NCI-H748 (cell line): Measurements from ENCODE around the gene DNAJC16.

Experiments used
- DNase-seq: peaks from one replicate; lab custom pipeline; 2025; ENCODE audit not compliant: unreplicated experiment; lab: John Stamatoyannopoulos, UW

Gene DNAJC16

DNA sequence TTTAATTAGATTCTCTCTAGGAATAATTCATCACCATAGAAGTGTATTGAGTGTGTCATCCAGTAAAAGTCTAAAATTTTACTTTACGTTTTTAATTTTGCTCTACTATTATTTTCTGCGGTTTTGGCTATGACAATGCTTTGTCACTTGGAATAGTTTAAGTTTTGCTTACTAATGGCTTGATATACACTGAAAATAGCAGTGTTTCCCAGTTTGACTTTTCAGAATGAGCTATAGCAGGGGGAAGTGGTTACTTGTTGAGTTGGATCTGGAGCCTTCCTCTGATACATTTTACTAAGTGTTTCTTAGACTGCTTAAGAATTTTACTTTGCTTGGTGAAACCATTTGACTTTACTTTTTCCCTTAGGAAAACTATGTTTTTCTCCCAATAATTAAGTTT lies 5.0 kb downstream of the DNAJC16 start:
- DNase-seq, result no peak

DNA sequence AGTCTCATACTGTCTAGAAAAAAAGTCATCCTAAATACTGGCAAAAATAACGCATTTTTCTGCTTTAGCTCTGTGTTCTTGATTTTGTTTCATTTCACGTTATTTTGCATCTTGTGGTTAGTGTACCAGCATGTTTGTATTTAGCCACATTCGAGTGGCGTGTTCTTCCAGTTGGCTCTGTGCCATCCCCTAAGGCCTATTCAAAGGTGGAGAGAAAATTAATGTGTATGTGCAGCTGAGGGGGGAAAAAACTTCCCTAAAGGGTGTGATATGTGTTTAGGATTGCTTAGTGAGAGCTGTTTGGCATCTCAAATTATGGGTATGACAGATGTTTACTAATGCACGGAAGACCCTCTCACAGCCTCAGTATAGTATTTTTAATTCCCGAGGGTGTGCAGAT lies 12.1 kb downstream of the DNAJC16 start:
- DNase-seq, result no peak

DNA sequence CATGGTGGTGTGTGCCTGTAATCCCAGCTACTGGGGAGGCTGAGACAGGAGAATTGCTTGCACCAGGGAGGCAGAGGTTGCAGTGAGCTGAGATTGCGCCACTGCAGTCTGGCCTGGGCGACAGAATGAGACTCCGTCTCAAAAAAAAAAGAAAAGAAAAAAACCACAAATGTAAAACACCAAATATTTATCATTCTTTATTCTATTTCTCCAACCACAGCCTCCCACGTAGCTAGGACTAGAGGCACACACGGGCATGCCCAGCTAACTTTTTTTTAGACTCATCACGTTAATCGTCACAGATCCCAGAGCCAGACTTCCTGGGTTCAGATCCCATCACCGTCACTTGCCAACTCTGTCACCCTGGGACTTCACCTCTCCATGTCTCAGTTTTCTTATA lies 13.5 kb downstream of the DNAJC16 start:
- no peak for DNase-seq

DNA sequence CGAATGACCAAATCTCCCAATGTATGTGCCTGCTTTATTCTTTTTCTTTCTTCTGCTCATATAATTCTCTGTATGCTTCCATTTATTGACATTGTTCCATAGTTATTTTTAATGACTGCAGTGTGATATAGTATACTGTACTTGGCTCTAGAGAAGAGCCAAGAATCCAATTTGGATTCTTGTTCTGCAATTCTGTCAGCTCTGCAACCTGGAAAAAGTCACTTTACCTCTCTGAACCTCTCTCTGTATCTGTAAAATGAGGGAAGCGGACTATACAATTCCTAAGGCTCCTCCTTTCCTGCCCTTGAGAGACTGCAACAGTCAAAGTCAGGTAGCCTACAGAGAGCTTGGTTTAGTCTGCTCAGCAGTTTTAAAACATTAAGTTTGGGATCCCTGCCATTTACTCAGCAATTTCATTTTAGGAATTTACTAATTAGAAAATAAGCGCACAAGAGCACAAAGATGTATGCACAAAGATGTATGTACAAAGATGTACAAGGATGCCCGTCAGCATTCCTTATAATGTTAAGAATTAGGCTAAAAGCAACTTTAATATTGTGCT lies 14.7 kb downstream of the DNAJC16 start:
- no peak for DNase-seq

DNA sequence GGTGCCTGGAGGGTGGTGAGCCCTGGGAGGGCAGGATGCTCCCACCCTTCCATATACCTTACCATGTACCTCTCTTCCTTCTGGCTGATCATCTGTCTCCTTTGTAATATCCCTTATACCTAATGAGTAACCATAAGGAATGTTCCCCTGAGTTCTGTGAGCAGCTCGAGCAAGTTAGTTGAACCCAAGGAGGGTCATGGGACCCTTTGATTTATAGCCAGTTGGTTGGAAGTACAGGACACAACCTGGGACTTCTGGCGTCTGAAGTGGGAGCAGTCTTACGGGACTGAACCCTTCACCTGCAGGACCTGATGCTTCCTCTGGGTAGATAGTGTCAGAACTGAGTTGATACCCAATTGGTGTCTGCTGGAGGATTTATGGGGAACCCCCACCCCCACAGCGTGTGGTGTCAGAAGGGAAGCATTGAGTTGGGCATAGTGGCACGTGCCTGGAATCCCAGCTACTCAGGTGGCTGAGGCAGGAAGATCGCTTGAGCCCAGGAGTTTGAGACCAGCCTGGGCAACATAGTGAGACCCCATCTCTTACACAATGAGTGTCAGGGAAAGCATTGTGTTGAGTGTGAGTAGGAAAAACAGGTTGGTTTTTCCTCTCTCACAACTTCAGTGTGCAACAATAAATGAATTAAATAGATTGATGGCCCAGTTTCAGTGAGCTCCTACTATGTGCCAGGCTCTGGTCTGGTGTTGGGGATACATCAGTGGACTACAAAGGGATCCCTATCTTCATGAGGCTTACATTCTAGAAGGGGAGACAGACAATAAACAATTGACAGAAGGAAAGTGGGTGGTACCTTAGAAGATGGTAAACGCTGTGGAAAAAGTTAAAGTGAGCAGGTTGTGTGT lies 16.0 kb downstream of the DNAJC16 start:
- no peak for DNase-seq

DNA sequence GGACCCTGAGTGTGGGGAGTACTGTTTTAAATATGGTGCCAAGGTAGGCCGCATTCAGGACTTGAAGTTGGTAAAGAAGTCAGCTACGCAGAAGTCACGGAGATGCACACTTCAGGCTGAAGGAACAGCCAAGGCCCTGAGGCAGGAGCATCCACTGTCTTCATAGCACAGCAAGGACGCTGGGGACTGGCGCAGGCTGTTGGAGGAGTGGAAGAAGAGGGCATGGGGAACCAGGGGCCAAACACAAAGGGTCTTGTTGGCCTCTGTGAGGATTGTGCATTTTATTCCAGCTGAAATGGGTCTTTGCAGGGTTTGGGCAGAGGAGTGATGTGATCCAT lies 16.6 kb downstream of the DNAJC16 start:
- DNase-seq, result no peak

DNA sequence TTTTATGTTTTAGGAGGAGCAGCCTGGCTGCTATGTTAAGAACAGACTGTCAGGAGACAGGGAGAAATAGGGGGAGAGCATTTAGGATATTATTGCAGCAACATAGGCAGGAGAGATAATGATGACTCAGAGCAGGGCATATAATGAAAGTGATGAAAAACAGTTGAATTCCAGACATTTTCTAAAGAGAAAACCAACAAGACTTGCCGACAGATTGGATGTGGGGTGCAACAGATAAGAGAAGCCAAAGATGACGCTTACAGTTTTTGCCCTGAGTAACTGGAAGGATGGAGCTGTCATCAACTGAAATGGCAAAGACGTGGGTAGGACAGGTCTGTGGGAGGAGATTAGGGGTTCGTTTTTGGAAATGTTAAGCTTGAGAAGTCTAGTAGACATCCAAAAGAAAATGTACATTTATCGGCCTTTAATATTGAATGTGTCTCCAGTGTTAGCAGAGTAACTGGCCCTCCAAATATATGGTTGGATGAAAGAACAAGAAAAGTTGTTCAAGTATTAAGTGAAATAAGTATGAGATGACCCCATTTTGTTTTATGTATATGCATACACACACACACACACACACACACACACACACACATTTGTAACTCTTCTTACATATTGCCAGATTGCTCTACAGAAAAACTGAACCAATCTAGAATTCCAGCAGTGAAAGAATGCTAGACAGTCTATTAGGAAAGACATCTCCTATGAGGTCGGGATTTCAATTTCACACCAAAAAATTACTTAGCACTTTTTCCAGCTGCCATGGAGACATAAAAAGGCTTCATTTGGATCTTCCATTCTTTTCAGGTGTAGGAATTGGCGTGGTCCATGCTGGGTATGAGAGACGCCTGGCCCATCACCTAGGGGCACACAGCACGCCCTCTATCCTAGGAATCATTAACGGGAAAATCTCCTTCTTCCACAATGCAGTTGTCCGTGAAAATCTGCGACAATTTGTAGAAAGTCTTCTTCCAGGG lies 17.2 kb downstream of the DNAJC16 start:
- no peak for DNase-seq

DNA sequence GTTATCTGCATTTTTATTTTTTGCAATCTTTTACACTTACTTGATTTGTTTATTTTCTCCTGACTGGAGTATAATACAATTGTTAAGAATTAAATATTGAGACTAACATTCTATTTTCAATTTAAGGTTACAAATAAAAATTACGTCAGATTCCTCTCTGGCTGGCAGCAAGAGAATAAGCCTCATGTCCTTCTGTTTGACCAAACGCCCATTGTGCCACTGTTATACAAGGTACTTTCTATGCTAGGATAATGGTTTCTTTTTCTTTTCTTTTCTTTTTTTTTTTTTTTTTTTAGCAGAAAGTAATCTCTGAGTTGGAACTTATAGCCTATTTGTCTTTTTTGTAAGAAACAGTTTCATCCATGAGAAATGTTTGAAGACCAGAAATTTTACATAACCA lies 20.0 kb downstream of the DNAJC16 start:
- no peak for DNase-seq

DNA sequence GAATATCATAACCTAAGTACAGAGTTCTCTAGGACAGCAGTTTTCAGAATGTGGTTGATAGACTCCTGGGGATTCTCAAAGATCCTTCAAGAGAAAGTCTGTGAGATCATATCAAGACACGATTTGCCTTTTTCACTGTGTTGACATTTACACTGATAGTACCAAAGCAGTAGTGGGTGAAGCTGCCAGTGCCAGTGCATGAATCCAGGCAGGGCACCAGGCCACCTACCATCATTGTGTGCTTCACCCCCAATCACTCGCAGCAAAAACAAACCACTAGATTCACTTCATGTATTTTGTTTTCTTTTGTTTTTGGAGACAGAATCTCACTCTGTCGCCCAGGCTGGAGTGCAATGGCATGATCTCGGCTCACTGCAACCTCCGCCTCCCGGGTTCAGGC lies 23.9 kb downstream of the DNAJC16 start:
- DNase-seq, result no peak

DNA sequence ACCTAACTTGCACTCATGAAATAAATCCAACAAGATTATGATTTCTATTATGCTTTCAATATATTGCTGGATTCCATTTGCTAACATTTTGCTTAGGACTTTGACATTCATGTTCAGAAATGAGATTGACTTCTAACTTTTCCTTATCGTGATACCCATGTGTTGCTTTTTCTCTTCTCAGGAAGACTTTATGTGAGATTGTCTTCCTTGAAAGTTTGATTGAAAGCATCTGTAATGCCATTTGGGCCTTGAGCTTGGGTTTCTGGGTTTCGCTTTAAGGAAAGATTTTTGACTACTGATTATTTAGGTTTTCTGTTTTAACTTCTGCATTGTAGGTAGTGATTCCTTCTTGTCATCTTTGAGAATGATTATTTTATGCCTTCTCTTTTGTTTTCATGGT lies 30.4 kb downstream of the DNAJC16 start:
- no peak for DNase-seq

DNA sequence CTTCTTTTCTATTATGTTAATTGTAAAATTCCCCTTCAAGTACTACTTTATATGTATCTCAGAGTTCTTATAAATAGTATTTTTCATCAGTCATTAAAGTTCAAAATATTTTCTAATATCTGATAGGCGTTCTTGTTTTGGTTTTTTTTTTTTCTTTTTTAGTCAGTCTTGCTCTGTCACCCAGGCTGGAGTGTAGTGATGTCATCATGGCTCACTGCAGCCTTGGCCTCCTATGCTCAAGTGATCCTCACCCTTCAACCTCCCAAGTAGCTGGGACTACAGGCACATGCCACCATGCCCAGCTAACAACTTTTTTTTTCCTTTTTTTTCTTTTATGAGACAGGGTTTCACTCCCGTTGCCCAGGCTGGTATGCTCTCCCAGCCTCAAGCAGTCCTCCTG lies 30.9 kb downstream of the DNAJC16 start:
- no peak for DNase-seq

DNA sequence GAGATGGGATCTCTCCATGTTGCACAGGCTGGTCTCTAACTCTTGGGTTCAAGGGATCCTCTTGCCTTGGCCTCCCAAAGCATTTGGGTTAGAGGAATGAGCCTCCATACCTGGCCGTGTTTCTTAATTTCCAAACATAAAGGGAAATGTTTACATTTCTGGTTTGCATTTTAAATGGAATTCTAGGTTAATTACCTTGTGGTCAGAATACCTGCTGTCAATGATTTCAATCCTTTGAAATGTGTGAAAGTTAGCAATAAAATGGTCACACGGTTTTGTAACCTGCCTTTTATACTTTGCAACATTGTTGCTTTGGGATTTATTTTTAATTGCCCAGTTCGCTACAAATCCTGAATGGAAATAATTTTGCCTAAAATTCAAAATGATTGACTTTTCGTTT lies 31.9 kb downstream of the DNAJC16 start:
- no peak for DNase-seq

DNA sequence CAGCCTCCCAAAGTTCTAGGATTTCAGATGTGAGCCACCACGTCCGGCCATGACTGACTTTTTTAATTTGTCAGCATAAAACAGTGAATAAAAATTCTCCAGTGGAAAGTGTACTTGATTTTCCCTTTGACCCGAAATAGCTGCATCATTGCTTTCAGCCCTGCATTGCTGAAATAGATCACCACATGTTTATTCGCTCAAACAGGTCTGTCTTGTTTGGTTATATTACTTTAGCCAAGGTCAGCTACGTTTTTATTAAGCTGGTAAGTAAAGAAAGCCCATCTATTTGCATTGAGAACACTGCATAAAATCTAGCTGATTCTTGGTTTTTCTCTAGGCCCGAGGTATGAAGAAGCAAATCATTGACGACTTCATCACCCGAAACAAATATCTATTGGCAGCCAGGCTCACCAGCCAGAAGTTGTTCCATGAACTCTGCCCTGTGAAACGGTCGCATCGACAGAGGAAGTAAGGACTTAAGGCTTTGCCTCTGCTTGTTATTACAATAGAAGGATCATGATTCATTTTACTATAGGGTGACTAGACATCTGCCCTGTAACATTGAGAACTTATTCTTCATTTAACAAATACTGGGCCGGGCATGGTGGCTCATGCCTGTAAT lies 32.7 kb downstream of the DNAJC16 start:
- DNase-seq, result no peak

DNA sequence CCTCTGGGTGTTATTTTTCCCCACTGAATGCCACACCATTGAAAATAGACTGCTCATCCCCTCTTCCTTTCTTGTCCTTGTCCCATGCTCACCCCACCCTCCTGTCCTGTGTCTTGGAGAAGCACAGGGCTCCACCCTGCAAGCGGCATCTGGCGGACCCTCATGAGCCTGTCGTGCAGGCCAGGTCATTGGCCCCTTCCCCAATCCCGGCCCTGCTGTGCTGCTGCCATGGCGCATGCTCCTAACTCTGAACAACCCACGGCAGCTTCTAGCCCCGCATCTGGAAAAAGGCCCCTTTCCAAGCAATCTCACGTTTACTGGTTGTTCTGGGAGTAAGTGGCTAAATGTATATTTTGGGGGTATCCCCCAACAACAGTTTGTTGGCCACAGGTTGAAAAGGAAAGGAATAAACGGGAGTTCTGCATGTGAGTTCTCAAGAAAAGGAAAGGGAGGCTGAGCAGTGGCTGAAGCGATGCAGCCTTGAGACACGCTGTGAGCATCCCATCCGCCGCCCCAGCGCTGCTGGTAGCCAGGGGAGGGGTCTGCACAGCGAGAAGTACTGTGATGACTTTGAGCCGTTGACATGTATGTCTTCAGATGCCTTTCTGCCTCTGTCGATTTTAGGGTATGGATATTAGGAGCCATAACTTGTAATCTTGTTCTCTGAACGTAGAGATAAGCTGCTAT lies 41.9 kb downstream of the DNAJC16 start:
- no peak for DNase-seq

DNA sequence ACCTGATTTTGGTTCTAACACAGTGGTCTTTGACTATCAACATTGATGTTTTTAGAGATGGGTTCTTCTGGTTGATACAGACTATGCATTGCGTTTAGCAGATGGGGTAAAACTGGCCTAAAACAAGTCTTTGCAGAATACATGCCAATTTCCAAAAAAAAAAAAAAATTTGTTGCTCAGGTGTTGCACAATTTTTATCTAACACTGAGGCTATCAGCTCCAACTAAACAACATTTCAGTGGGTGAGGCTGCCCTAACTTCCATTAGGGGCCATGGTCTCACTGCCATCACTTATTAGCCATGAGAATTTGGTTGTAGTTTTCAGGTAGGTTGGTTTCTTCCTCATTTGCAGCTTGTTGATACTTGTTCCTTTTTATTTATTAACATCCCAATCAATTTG lies 44.2 kb downstream of the DNAJC16 start:
- no peak for DNase-seq

DNA sequence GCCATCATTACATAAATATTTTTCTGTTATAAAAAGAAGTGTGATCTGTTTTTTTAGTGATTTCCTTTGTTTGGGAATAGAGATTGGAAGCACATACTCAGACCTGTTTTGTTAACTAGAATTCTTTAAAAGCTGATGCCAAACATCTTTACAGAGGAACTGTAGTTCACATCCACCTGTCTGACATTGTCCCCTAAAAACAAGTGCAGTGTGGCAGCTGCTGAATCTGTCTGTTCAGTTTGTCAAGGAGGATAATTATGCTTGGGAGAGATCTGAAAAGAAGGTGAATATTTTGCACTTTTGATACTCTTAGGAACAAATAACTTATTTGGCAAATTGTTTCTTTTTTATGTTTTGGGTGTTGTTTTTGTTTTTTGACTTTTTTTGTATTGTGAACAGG lies 44.6 kb downstream of the DNAJC16 start:
- no peak for DNase-seq

DNA sequence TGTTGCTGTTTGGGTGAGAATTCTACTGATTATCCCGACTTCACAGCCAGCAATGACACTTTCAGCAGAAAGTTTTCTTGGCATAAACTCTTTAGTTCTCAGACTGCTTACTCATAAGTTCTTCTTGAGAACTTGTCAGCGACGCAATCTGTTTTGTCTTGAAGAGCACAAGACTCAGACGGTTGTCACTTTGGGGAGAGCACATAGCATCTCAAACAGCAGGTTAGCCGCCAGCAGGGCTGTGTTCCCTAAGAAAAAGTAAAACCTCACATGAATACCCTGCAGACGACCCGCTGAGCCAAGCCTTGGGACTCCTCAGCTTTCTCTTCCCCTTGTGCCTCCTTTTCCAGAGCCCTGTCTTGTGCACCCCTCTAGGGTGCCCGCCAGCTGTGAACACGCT lies 46.8 kb downstream of the DNAJC16 start:
- no peak for DNase-seq

DNA sequence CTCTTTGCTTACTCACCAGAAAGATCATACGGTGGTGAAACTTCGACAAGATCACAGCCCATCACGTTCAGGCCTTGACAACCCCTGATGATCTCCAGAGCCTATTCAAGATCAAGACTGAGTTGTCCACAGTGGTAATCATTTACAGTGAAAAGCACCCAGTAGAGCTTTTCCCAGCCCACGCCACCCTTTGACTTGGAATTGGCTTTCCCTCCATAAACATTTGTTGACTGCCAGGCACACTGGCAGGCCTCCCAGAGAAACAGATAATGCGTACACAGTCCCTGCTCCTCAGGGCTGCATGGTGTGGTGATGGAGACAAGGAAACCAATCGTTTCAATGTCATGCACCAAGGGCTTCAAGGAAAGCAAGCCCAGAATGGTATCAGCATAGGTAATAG lies 48.1 kb downstream of the DNAJC16 start:
- no peak for DNase-seq

DNA sequence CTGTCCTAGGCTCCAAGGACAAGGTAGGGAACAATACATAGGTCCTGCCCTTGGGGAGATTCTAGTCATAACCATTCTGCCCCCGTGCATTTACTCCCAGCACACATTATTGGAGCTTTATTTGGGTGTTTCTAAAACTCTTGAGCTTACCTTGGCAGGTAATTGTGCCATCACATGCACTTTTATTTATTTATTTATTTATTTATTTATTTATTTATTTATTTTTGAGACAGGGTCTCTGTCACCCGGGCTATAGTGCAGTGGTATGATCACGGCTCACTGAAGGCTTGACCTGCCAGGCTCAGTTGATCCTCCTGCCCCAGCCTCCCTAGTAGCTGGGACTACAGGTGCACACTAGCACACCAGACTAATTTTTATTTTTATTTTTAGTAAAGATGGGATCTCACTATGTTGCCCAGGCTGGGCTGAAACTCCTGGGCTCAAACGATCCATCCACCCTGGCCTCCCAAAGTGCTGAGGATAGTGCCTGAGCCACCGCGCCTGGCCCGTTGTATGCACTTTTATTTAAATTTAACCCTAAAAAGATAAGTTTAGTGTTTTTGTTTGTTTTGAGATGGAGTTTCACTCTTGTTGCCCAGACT lies 49.0 kb downstream of the DNAJC16 start:
- DNase-seq, result no peak

DNA sequence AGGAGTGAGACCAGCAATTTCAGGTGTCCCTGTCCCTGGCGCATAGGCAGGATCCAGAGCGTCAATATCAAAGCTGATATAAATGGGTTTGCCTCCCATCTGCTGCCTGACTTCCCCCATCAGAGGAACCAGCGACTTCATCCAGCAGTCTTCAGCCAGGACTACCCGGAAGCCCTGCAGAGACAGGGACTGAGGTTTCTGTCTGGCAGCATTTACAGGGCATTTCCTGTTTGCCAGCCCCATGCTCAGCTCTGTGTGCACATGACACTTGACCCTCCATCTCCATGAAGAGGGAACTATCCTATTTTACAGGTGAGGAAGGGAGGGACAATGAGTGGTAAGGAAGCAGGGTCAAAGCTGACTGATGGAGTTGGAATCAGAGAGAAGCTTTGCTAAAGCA lies 51.0 kb downstream of the DNAJC16 start:
- DNase-seq, result no peak
